Fibroblast of lung (primary cell): ENCODE measurements around the gene TXNRD2. TPM values are rescaled to one million over a fixed set of nuclear protein-coding genes. Genes with fewer than 3 reads are reported as not detected.

Experiments
- DNase-seq, 2 donors: peaks; one replicate each; pipeline versions ENCODE4 v3.0.0 to v3.0.0-alpha.2; 2010; ENCODE audit warnings: low read depth in 2 of 2
- H2AFZ ChIP-seq: 2 replicates; pipeline ENCODE4 v1.5.1; 2012; ENCODE audit warnings: low read length, control low read depth, inconsistent platforms
- H3K27ac ChIP-seq: 2 replicates; pipeline ENCODE4 v1.5.1; 2011; ENCODE audit warnings: low read length, control low read depth; ENCODE audit not compliant: insufficient read depth
- H3K27me3 ChIP-seq: 2 replicates; pipeline ENCODE4 v1.5.1; 2011; ENCODE audit warnings: mild to moderate bottlenecking, low read length; ENCODE audit not compliant: control insufficient read depth, insufficient read depth
- H3K36me3 ChIP-seq: 2 replicates; pipeline ENCODE4 v1.5.1; 2011; ENCODE audit warnings: low read length; ENCODE audit not compliant: control insufficient read depth, insufficient read depth
- H3K4me1 ChIP-seq: 2 replicates; pipeline ENCODE4 v1.5.1; 2011; ENCODE audit warnings: low read length; ENCODE audit not compliant: control insufficient read depth, insufficient read depth; ENCODE audit errors: extremely low read depth
- H3K4me2 ChIP-seq: 2 replicates; pipeline ENCODE4 v1.5.1; 2011; ENCODE audit warnings: low read length, control low read depth; ENCODE audit not compliant: insufficient read depth; ENCODE audit errors: extremely low read depth
- H3K4me3 ChIP-seq, 4 experiments: fragments of 200-600 bp in 1 of 4; sonication (generic) in 1 of 4; replicated peaks in 1 of 4; 2 replicates each; pipeline ENCODE4 v1.5.1; 2011 to 2016; ENCODE audit warnings: low read length in 4 of 4, low read depth in 3 of 4, mild to moderate bottlenecking in 3 of 4, control low read depth in 2 of 4, inconsistent platforms in 1 of 4, mixed read lengths in 1 of 4; ENCODE audit not compliant: insufficient read depth in 1 of 4; ENCODE audit errors: control extremely low read depth in 1 of 4
- H3K79me2 ChIP-seq: 2 replicates; pipeline ENCODE4 v1.5.1; 2012; ENCODE audit warnings: mild to moderate bottlenecking, low read length, inconsistent platforms; ENCODE audit not compliant: control insufficient read depth, insufficient read depth
- H3K9ac ChIP-seq: 2 replicates; pipeline ENCODE4 v1.5.1; 2011; ENCODE audit warnings: mild to moderate bottlenecking, low read length, control low read depth; ENCODE audit not compliant: insufficient read depth
- H3K9me3 ChIP-seq: 2 replicates; pipeline ENCODE4 v1.5.1; 2012; ENCODE audit warnings: low read depth, low read length; ENCODE audit not compliant: control insufficient read depth, insufficient read depth
- H4K20me1 ChIP-seq: 2 replicates; pipeline ENCODE4 v1.5.1; 2011; ENCODE audit warnings: low read length; ENCODE audit not compliant: control insufficient read depth, insufficient read depth; ENCODE audit errors: extremely low read depth
- EZH2 ChIP-seq: IDR thresholded peaks from 2 replicates; pipeline ENCODE4 v1.5.1; 2012; ENCODE audit warnings: low read length, control low read depth, mild to moderate bottlenecking; ENCODE audit errors: missing control alignments
- polyA plus RNA-seq, 2 donors: library from polyadenylated mRNA; depleted of rRNA in 1 of 2; stranded (reverse) in 1 of 2; unstranded in 1 of 2; fragments of >200 nt; gene quantifications; 2 replicates each; pipeline ENCODE4 v1.2.1, GENCODE V29; 2011 to 2012; ENCODE audit warnings: missing spikeins in 1 of 2
- total RNA-seq: library from RNA; depleted of rRNA; stranded (reverse); fragments of >200 nt; gene quantifications from 2 replicates; pipeline ENCODE4 v1.2.1, GENCODE V29; 2014
- TF ChIP-seq, protein P1 (sequence below), 2 donors: IDR thresholded peaks in 1 of 2; conservative IDR thresholded peaks in 1 of 2; 1 replicate in 1 of 2; 2 replicates in 1 of 2; pipeline ENCODE4 v1.5.1; 2011 to 2012; ENCODE audit warnings: low read length in 2 of 2, control low read depth in 1 of 2, inconsistent platforms in 1 of 2, low read depth in 1 of 2, mild to moderate bottlenecking in 1 of 2

The TXNRD2 gene
- total and polyA plus RNA-seq, 2 donors (not counting 1 experiment from before 2014, with no cell fraction given): 13.2 to 30.7 TPM

DNA sequence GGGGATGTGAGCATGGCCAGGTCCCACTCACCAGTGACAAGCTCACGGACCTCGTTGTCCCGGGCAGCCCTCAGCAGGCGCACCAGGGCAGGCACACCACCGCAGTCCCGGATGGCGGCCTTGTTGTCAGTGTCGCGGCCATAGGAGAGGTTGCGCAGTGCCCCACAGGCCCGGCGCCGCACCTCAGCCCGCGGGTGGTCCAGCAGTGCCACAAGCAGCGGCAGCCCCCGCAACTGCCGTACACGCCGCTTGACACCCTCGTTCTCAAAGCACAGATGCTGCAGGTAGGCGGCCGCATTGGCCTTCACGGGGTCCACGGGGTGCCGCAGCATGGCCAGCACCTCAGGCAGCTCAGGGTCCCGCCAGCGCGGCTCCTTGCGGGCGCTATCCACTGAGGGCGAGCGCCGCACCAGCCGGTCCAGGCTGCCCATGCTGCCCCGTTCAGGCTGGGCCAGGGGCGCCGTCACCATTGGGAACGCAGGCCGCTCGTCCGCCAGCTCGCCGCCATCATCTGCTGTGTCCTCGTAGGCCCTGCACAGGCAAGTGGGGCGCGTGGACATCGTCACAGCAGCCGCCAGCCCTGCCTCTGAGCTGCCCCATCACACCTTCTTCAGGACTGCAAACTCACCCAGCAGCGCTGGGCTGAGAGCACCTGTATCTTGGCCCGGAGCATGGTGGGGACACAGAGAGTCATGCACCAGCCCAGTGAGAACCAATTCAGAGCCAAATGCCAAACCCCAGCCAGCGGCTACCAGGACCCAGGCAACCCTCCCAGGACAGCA is 38.3 kb upstream of the TXNRD2 start:
- Histone ChIP-seq H3K9me3 (no peaks in the 10 kb centered on the region), H3K79me2 (no peaks in the 10 kb centered on the region), H3K27ac (no peak overlapping the region), H4K20me1 (no peaks in the 10 kb centered on the region), H3K9ac (no peak overlapping the region), H2AFZ (no peak overlapping the region), H3K4me1 (peaks cover 11% of the 10 kb centered on the region), H3K4me2 (no peak overlapping the region), H3K36me3 (peaks cover 3% of the 10 kb centered on the region), H3K4me3 (no peak overlapping the region), H3K27me3 (no peaks in the 10 kb centered on the region)
- no peak for DNase-seq
- no peak for TF ChIP-seq EZH2

DNA sequence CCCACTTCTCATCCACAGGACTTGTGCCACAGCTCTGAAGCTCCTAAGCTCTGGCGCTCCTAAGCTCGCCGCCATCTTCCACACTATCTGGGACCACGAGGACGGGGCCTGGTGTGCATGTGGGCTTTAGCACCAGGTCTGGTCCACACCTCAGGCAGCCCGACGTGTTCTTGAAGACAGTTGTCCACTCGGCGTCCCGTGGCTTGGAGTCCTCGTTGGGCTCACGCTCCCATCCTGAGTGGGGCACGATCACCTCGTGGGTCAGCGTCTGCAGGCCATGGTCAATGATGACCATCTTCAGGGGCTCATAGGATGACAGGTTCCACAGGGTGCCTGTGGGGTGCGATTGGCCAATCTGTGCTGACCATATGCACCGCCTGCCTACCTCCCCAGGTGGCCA is 37.1 kb upstream of the TXNRD2 start:
- H3K4me1 ChIP-seq: peaks cover 3% of the 10 kb centered on the region
- no peaks in the 10 kb centered on the region for H3K9me3 ChIP-seq
- TF ChIP-seq, protein P1, sequence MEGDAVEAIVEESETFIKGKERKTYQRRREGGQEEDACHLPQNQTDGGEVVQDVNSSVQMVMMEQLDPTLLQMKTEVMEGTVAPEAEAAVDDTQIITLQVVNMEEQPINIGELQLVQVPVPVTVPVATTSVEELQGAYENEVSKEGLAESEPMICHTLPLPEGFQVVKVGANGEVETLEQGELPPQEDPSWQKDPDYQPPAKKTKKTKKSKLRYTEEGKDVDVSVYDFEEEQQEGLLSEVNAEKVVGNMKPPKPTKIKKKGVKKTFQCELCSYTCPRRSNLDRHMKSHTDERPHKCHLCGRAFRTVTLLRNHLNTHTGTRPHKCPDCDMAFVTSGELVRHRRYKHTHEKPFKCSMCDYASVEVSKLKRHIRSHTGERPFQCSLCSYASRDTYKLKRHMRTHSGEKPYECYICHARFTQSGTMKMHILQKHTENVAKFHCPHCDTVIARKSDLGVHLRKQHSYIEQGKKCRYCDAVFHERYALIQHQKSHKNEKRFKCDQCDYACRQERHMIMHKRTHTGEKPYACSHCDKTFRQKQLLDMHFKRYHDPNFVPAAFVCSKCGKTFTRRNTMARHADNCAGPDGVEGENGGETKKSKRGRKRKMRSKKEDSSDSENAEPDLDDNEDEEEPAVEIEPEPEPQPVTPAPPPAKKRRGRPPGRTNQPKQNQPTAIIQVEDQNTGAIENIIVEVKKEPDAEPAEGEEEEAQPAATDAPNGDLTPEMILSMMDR (conservative IDR thresholded peaks at IDR 0.05 in 1 of 2, IDR thresholded peaks at IDR 0.05 in 1 of 2; ENCODE audit: low read depth in 1 of 2, low read length in 2 of 2): no peak
- TF ChIP-seq EZH2: no peak
- no peak for DNase-seq
- no peak overlapping the region for H3K4me2 ChIP-seq
- H4K20me1 ChIP-seq: no peaks in the 10 kb centered on the region
- peaks cover 3% of the 10 kb centered on the region for H3K36me3 ChIP-seq
- no peak overlapping the region for H2AFZ ChIP-seq
- H3K79me2 ChIP-seq: no peaks in the 10 kb centered on the region
- H3K27ac ChIP-seq: no peak overlapping the region
- H3K4me3 ChIP-seq: no peak overlapping the region
- H3K9ac ChIP-seq: no peak overlapping the region
- no peaks in the 10 kb centered on the region for H3K27me3 ChIP-seq

DNA sequence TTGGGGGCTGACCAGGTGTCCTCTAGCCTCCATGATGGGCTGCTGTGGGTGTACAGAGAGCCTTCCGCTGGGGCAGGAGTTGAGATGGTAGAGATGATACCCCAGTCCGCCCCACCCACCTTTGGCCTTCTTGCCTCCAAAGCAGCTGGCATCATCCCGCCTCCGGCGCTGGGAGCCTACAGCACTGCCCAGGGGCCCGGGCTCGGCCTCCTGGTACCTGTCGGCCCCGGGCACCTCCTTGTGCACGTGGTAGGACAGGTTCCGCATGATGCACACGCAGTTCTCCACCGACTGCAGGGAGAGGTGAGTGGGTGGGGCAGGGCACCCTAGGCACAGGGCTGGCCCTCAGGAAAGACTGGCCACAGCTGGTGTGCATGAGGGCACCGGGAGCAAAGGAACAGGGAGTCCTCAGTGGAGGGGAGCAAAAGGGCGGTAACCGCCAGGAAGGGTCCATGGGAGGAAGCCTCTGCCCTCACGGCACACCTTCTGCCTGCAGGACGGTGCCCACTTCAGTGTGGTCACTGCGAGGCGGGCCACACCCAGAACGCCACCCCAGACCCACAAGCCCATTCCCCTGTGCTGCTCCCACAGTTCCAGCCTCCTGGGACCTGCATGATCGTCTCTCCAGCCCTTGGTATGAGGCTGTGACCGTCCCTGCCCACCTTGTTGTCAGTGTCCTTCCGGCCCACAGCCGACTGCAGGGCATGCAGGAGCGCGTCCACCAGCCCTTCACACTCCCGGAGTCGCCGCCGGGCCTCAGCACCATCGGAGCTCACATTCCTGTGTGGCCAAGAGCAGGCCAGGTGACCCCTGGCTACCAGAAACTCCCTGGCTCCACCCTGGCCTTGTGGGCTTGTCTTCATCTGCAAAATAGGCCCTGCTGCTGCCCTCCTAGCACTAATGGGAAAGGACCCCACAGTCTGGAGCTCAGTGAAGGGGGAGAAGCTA is 36.0 kb upstream of the TXNRD2 start:
- Histone ChIP-seq H3K36me3 (peaks cover 3% of the 10 kb centered on the region), H3K27ac (no peak overlapping the region)

More for the DNA sequence above, 36.0 kb upstream of the TXNRD2 start:
- TF ChIP-seq EZH2: no peak
- TF ChIP-seq, protein P1 (conservative IDR thresholded peaks at IDR 0.05 in 1 of 2, IDR thresholded peaks at IDR 0.05 in 1 of 2; ENCODE audit: low read depth in 1 of 2, low read length in 2 of 2): no peak
- Histone ChIP-seq H2AFZ (no peak overlapping the region), H3K4me2 (no peak overlapping the region), H3K79me2 (no peaks in the 10 kb centered on the region), H3K27me3 (no peaks in the 10 kb centered on the region), H3K4me1 (no peaks in the 10 kb centered on the region), H3K9me3 (no peaks in the 10 kb centered on the region), H3K4me3 (no peak overlapping the region), H3K9ac (no peak overlapping the region), H4K20me1 (no peaks in the 10 kb centered on the region)
- no peak for DNase-seq
